GM23338 (cell line): ENCODE measurements around the gene NID2. TPM values are rescaled to one million over a fixed set of nuclear protein-coding genes. Genes with fewer than 3 reads are reported as not detected.

Source experiments
- ATAC-seq: fragments of 200-7000 bp; cut with Tn5 transposase; 3 replicates; pipeline ENCODE4 v1.9.1; 2020
- DNase-seq: peaks from one replicate; pipeline ENCODE4 v3.0.0-alpha.2; 2015; ENCODE audit warnings: low spot score
- H2AFZ ChIP-seq: fragments of 200-600 bp; sonication (generic); 2 replicates; pipeline ENCODE4 v1.8.0; 2016; ENCODE audit warnings: antibody characterized with exemption, mild to moderate bottlenecking, moderate library complexity
- H3F3A ChIP-seq: fragments of 200-600 bp; sonication (generic); replicated peaks from 2 replicates; pipeline ENCODE4 v1.8.0; 2017; ENCODE audit warnings: antibody characterized with exemption, mixed run types, low read depth
- H3K27ac ChIP-seq: fragments of 200-600 bp; sonication (generic); 2 replicates; pipeline ENCODE4 v1.6.1; 2016; ENCODE audit warnings: low read depth
- H3K27me3 ChIP-seq: fragments of 200-600 bp; sonication (generic); 2 replicates; pipeline ENCODE4 v1.8.0; 2016; ENCODE audit warnings: mild to moderate bottlenecking, mixed run types, moderate library complexity; ENCODE audit not compliant: insufficient read depth
- H3K36me3 ChIP-seq: fragments of 200-600 bp; sonication (generic); 2 replicates; pipeline ENCODE4 v1.8.0; 2016; ENCODE audit warnings: mild to moderate bottlenecking; ENCODE audit not compliant: insufficient read depth
- H3K4me1 ChIP-seq: fragments of 200-600 bp; sonication (generic); 2 replicates; pipeline ENCODE4 v1.8.0; 2016; ENCODE audit warnings: mild to moderate bottlenecking, moderate library complexity; ENCODE audit not compliant: insufficient read depth
- H3K4me2 ChIP-seq: fragments of 200-600 bp; sonication (generic); 2 replicates; pipeline ENCODE4 v1.7.1; 2017; ENCODE audit warnings: mixed run types
- H3K4me3 ChIP-seq: fragments of 200-600 bp; sonication (generic); 2 replicates; pipeline ENCODE4 v1.6.1; 2016; ENCODE audit warnings: mixed run types
- H3K79me2 ChIP-seq: fragments of 200-600 bp; sonication (generic); replicated peaks from 2 replicates; pipeline ENCODE4 v1.8.0; 2017; ENCODE audit warnings: mild to moderate bottlenecking; ENCODE audit not compliant: insufficient read depth
- H3K9me2 ChIP-seq: fragments of 200-600 bp; sonication (generic); 2 replicates; pipeline ENCODE4 v1.8.0; 2017; ENCODE audit not compliant: insufficient read depth
- H4K20me1 ChIP-seq: fragments of 200-600 bp; sonication (generic); replicated peaks from 2 replicates; pipeline ENCODE4 v1.8.0; 2017; ENCODE audit warnings: mild to moderate bottlenecking; ENCODE audit not compliant: insufficient read depth
- H3K27ac Mint-ChIP-seq: 2 replicates; pipeline ENCODE4 v1.8.0; 2020; ENCODE audit warnings: inconsistent platforms, mild to moderate bottlenecking, moderate library complexity, mixed read lengths
- H3K27me3 Mint-ChIP-seq: 3 replicates; pipeline ENCODE4 v1.8.0; 2022; ENCODE audit warnings: low read depth, mild to moderate bottlenecking, moderate library complexity, mixed read lengths, inconsistent platforms; ENCODE audit not compliant: insufficient read depth, poor library complexity
- H3K36me3 Mint-ChIP-seq: 3 replicates; pipeline ENCODE4 v1.8.0; 2021; ENCODE audit warnings: low read depth, mild to moderate bottlenecking, inconsistent platforms, moderate library complexity, mixed read lengths
- H3K4me1 Mint-ChIP-seq: 3 replicates; pipeline ENCODE4 v1.8.0; 2020; ENCODE audit warnings: mild to moderate bottlenecking, inconsistent platforms, mixed read lengths
- H3K4me3 Mint-ChIP-seq: 3 replicates; pipeline ENCODE4 v1.8.0; 2021; ENCODE audit warnings: moderate library complexity, mild to moderate bottlenecking, inconsistent platforms, mixed read lengths
- H3K9me3 Mint-ChIP-seq: 3 replicates; pipeline ENCODE4 v1.8.0; 2020; ENCODE audit warnings: moderate library complexity, mild to moderate bottlenecking, inconsistent platforms, mixed read lengths
- CREB1 ChIP-seq: fragments of 250-450 bp; sonication (Bioruptor Pico); IDR thresholded peaks from 2 replicates; pipeline ENCODE4 v1.5.0; 2020; ENCODE audit warnings: low read depth, mild to moderate bottlenecking, moderate library complexity
- CTCF ChIP-seq, 2 experiments: fragments of 200-600 bp in 1 of 2; sonication (generic) in 1 of 2; conservative IDR thresholded peaks; 2 replicates each; pipeline versions ENCODE4 v1.5.1 to v1.6.1; 2016 to 2017; ENCODE audit warnings: antibody characterized with exemption in 2 of 2, low read depth in 2 of 2, mild to moderate bottlenecking in 2 of 2, moderate library complexity in 1 of 2
- ETS1 ChIP-seq: IDR thresholded peaks from 2 replicates; pipeline ENCODE4 v1.6.1; 2016; ENCODE audit warnings: antibody characterized with exemption
- EZH2 ChIP-seq: fragments of 200-600 bp; sonication (generic); IDR thresholded peaks from one replicate; pipeline ENCODE4 v1.8.0; 2017; ENCODE audit warnings: antibody characterized with exemption, mild to moderate bottlenecking, low read depth; ENCODE audit not compliant: unreplicated experiment
- EZH2phosphoT487 ChIP-seq: fragments of 200-600 bp; sonication (generic); IDR thresholded peaks from one replicate; pipeline ENCODE4 v1.8.1; 2018; ENCODE audit warnings: antibody characterized with exemption; ENCODE audit not compliant: unreplicated experiment
- JUNB ChIP-seq: IDR thresholded peaks from one replicate; pipeline ENCODE4 v1.6.1; 2016; ENCODE audit warnings: antibody characterized with exemption; ENCODE audit not compliant: unreplicated experiment
- NANOG ChIP-seq: IDR thresholded peaks from 2 replicates; pipeline ENCODE4 v1.6.1; 2016; ENCODE audit warnings: antibody characterized with exemption, borderline replicate concordance
- POLR2AphosphoS5 ChIP-seq: IDR thresholded peaks from 2 replicates; pipeline ENCODE4 v1.6.1; 2016; ENCODE audit warnings: antibody characterized with exemption, low read depth
- REST ChIP-seq: IDR thresholded peaks from one replicate; pipeline ENCODE4 v1.6.1; 2018; ENCODE audit warnings: antibody characterized with exemption; ENCODE audit not compliant: unreplicated experiment
- STAT1 ChIP-seq: IDR thresholded peaks from one replicate; pipeline ENCODE4 v1.6.1; 2016; ENCODE audit warnings: antibody characterized with exemption; ENCODE audit not compliant: unreplicated experiment
- ZNF114 ChIP-seq: fragments of 250-450 bp; sonication (Bioruptor Pico); IDR thresholded peaks from 2 replicates; pipeline ENCODE4 v1.5.0; 2020; ENCODE audit warnings: mild to moderate bottlenecking, moderate library complexity
- ZNF331 ChIP-seq: fragments of 250-450 bp; sonication (Bioruptor Pico); IDR thresholded peaks from 2 replicates; pipeline ENCODE4 v1.5.0; 2020; ENCODE audit warnings: low read depth, mild to moderate bottlenecking, moderate library complexity
- ZNF462 ChIP-seq: fragments of 250-450 bp; sonication (Bioruptor Pico); IDR thresholded peaks from 2 replicates; pipeline ENCODE4 v1.5.0; 2020; ENCODE audit warnings: mild to moderate bottlenecking, moderate library complexity
- polyA plus RNA-seq: library from polyadenylated mRNA; unstranded; fragments of >200 nt; fragmentation: Nextera tagmentation; extraction: Ambion mirVana; gene quantifications from 2 replicates; pipeline ENCODE4 v1.2.1, GENCODE V29; 2016
- total RNA-seq: library from RNA; depleted of rRNA; stranded (reverse); fragments of >200 nt; shearing (Covaris generic); gene quantifications from 2 replicates; pipeline ENCODE4 v1.2.3, GENCODE V29; 2014

Gene NID2
- total and polyA plus RNA-seq, 2 experiments from 2014 or later, result 4.3 to 10.4 TPM

GRCh38 chr14:52095794-52096193, 26.9 kb upstream of the NID2 start:
- H3K79me2 ChIP-seq, result no peaks in the 10 kb centered on the region
- Mint-ChIP-seq H3K27me3 (peaks cover 2% of the 10 kb centered on the region), H3K4me3 (no peak overlapping the region), H3K4me1 (peaks cover 8% of the 10 kb centered on the region; the same call in 2 of the 3 replicates), H3K36me3 (no peaks in the 10 kb centered on the region), H3K27ac (no peak overlapping the region), H3K9me3 (no peaks in the 10 kb centered on the region)
- no peaks in the 10 kb centered on the region for H3K36me3 ChIP-seq
- H3K27me3 ChIP-seq, result no peaks in the 10 kb centered on the region
- peaks cover under 1% of the 10 kb centered on the region; the same call in 1 of the 2 replicates for H3K4me1 ChIP-seq
- DNase-seq, result no peak
- no peaks in the 10 kb centered on the region for H4K20me1 ChIP-seq
- no peak for ATAC-seq
- H3K27ac ChIP-seq, result no peak overlapping the region
- H3K4me2 ChIP-seq, result no peak overlapping the region
- no peak overlapping the region for H2AFZ ChIP-seq
- no peak for TF ChIP-seq ZNF114 (CRISPR knock-in tag)
- no peak for TF ChIP-seq ZNF331 (CRISPR knock-in tag)
- TF ChIP-seq NANOG, result no peak
- TF ChIP-seq ETS1, result no peak
- TF ChIP-seq JUNB, result no peak
- no peak for TF ChIP-seq EZH2phosphoT487
- TF ChIP-seq REST, result no peak
- no peak for TF ChIP-seq EZH2
- no peak for TF ChIP-seq ZNF462 (CRISPR knock-in tag)
- no peak for TF ChIP-seq STAT1
- no peak for TF ChIP-seq CREB1 (CRISPR knock-in tag)
- TF ChIP-seq CTCF (conservative IDR thresholded peaks at IDR 0.05; ENCODE audit: low read depth in 2 of 2), result no peak
- TF ChIP-seq POLR2AphosphoS5, result no peak
- no peaks in the 10 kb centered on the region for H3K9me2 ChIP-seq
- no peak overlapping the region for H3K4me3 ChIP-seq
- no peaks in the 10 kb centered on the region for H3F3A ChIP-seq
